Measurements from ENCODE around the gene YJEFN3. TPM values are rescaled to one million over a fixed set of nuclear protein-coding genes. Genes with fewer than 3 reads are reported as not detected.

The YJEFN3 gene
- total RNA-seq, 1 donor from 2014 or later = 4.0 TPM

GRCh38 chr19:19505669-19506326 lies 22.9 kb upstream of the YJEFN3 start:
- Mint-ChIP-seq H3K36me3 (ENCODE audit: low read depth) (peaks cover 22% of the 10 kb centered on the region), H3K4me1 (ENCODE audit: low read depth) (no peaks in the 10 kb centered on the region), H3K27me3 (ENCODE audit: low read depth) (no peaks in the 10 kb centered on the region), H3K4me3 (ENCODE audit: unreplicated experiment) (no peak overlapping the region), H3K27ac (ENCODE audit: unreplicated experiment) (no peak overlapping the region), H3K9me3 (ENCODE audit: low read depth) (no peaks in the 10 kb centered on the region)
- no peak for TF ChIP-seq CTCF (IDR thresholded peaks at IDR 0.05)
- no peak for DNase-seq (ENCODE audit: low spot score)

DNA sequence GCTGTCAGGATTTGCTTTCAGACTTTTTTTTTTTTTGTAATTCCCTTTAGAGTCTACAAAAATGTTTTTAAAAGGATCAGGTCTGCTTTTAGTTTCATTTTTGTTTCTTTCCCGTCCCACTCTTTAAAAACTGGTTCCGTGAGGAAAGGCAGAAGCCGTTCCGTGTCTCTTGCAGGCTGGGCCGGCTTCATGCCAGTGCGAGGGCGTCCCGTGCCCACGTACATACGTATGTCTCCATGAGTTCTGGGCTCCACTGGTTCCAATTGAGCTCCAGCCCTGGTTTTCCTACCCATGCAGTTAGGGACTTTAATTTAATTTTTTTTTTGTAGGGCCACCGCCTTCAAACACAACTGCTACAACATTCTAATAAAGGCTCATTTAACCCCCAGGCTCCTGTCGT lies 22.1 kb upstream of the YJEFN3 start:
- Mint-ChIP-seq H3K27ac (ENCODE audit: unreplicated experiment) (no peak overlapping the region), H3K4me3 (ENCODE audit: unreplicated experiment) (no peak overlapping the region), H3K9me3 (ENCODE audit: low read depth) (no peaks in the 10 kb centered on the region), H3K27me3 (ENCODE audit: low read depth) (no peaks in the 10 kb centered on the region), H3K4me1 (ENCODE audit: low read depth) (no peaks in the 10 kb centered on the region), H3K36me3 (ENCODE audit: low read depth) (peaks cover 20% of the 10 kb centered on the region)
- DNase-seq (ENCODE audit: low spot score) = no peak
- TF ChIP-seq CTCF (IDR thresholded peaks at IDR 0.05) = no peak

- TF ChIP-seq CTCF (IDR thresholded peaks at IDR 0.05) = no peak
- Mint-ChIP-seq H3K4me1 (ENCODE audit: low read depth) (no peaks in the 10 kb centered on the region), H3K27me3 (ENCODE audit: low read depth) (no peaks in the 10 kb centered on the region), H3K27ac (ENCODE audit: unreplicated experiment) (no peak overlapping the region), H3K9me3 (ENCODE audit: low read depth) (no peaks in the 10 kb centered on the region), H3K4me3 (ENCODE audit: unreplicated experiment) (no peak overlapping the region), H3K36me3 (ENCODE audit: low read depth) (peaks cover 18% of the 10 kb centered on the region)
- DNase-seq (ENCODE audit: low spot score) = no peak
Measured at GRCh38 chr19:19507354-19507753, 21.4 kb upstream of the YJEFN3 start.

GRCh38 chr19:19508217-19508616 lies 20.5 kb upstream of the YJEFN3 start:
- H3K9me3 Mint-ChIP-seq (ENCODE audit: low read depth) = no peaks in the 10 kb centered on the region
- no peaks in the 10 kb centered on the region for H3K27me3 Mint-ChIP-seq (ENCODE audit: low read depth)
- no peak for DNase-seq (ENCODE audit: low spot score)
- no peak overlapping the region for H3K4me3 Mint-ChIP-seq (ENCODE audit: unreplicated experiment)
- no peaks in the 10 kb centered on the region for H3K4me1 Mint-ChIP-seq (ENCODE audit: low read depth)
- TF ChIP-seq CTCF (IDR thresholded peaks at IDR 0.05) = no peak
- no peak overlapping the region for H3K27ac Mint-ChIP-seq (ENCODE audit: unreplicated experiment)
- peaks cover 12% of the 10 kb centered on the region for H3K36me3 Mint-ChIP-seq (ENCODE audit: low read depth)

DNA sequence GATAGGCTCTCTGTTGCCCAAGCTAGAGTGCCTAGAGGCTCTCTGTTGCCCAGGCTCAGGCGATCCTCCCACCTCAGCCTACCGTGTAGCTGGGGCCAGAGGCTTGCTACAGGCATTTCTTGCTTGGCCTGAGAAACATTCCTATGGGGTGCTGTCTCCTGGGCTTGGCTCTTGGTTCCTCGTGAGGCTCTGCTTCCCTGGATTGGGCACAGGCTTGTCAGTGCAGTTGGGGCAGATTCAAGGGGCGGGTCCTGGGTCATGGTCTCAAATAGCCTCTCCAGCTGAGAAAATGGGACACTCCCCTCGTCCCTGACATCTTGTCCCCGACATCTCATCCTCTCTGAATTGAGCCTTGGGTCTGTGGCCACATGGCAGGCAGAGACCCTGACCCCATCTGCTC lies 18.3 kb upstream of the YJEFN3 start:
- no peak overlapping the region for H3K27ac Mint-ChIP-seq (ENCODE audit: unreplicated experiment)
- H3K4me3 Mint-ChIP-seq (ENCODE audit: unreplicated experiment) = no peak overlapping the region
- H3K27me3 Mint-ChIP-seq (ENCODE audit: low read depth) = no peaks in the 10 kb centered on the region
- H3K4me1 Mint-ChIP-seq (ENCODE audit: low read depth) = no peaks in the 10 kb centered on the region
- no peak for DNase-seq (ENCODE audit: low spot score)
- no peak for TF ChIP-seq CTCF (IDR thresholded peaks at IDR 0.05)
- peaks cover 10% of the 10 kb centered on the region for H3K36me3 Mint-ChIP-seq (ENCODE audit: low read depth)
- H3K9me3 Mint-ChIP-seq (ENCODE audit: low read depth) = no peaks in the 10 kb centered on the region
